Panc1 (cell line): ENCODE results near the gene TMEM247. TPM values are rescaled to one million over a fixed set of nuclear protein-coding genes. Genes with fewer than 3 reads are reported as not detected.

ENCODE experiments used
- ATAC-seq: fragments of 200-7000 bp; cut with Tn5 transposase; 2 replicates; pipeline ENCODE4 v1.9.1; 2020; ENCODE audit warnings: mild to moderate bottlenecking, moderate library complexity
- BruUV-seq: library from RNA; stranded (reverse); fragments of 400-500 nt; replicated peaks from 2 replicates; lab custom pipeline; 2021; lab: Mats Ljungman, UMichigan
- CTCF ChIA-PET: fragments of 300-600 bp; sonication (Branson Sonifier 250); formaldehyde crosslinking; loops from one replicate; lab custom pipeline; 2022; ENCODE audit warnings: antibody characterized with exemption; lab: Charles Lee
- POLR2A ChIA-PET: fragments of 300-600 bp; sonication (Branson Sonifier 250); formaldehyde crosslinking; loops from one replicate; lab custom pipeline; 2022; ENCODE audit warnings: antibody characterized with exemption; lab: Charles Lee
- DNase-seq: peaks from one replicate; pipeline ENCODE4 v3.0.0-alpha.2; 2010; ENCODE audit warnings: low read depth, low spot score
- H3K27ac ChIP-seq: 2 replicates; pipeline ENCODE4 v1.5.1; 2011; ENCODE audit warnings: mild to moderate bottlenecking, low read length, inconsistent platforms
- H3K27me3 ChIP-seq: fragments of 200-500 bp; sonication (Bioruptor generic); 2 replicates; pipeline ENCODE4 v1.6.0; 2014; ENCODE audit warnings: low read length, inconsistent platforms; ENCODE audit not compliant: control insufficient read depth, insufficient read depth
- H3K36me3 ChIP-seq: fragments of 200-500 bp; sonication (Bioruptor generic); 2 replicates; pipeline ENCODE4 v1.5.1; 2014; ENCODE audit warnings: inconsistent platforms, mild to moderate bottlenecking, low read length, moderate library complexity; ENCODE audit not compliant: control insufficient read depth, insufficient read depth
- H3K4me1 ChIP-seq: 2 replicates; pipeline ENCODE4 v1.5.1; 2011; ENCODE audit warnings: inconsistent platforms, mild to moderate bottlenecking, low read length, moderate library complexity; ENCODE audit not compliant: control insufficient read depth, insufficient read depth
- H3K4me3 ChIP-seq, 2 experiments: 2 replicates each; pipeline ENCODE4 v1.5.1; 2011 to 2012; ENCODE audit warnings: low read depth in 2 of 2, low read length in 2 of 2, mild to moderate bottlenecking in 2 of 2, inconsistent platforms in 1 of 2, moderate library complexity in 1 of 2
- H3K9me3 ChIP-seq: fragments of 200-500 bp; sonication (Bioruptor generic); 2 replicates; pipeline ENCODE4 v1.5.1; 2014; ENCODE audit warnings: low read depth, mild to moderate bottlenecking, inconsistent platforms, low read length, moderate library complexity; ENCODE audit not compliant: control insufficient read depth, insufficient read depth
- POLR2AphosphoS5 ChIP-seq: IDR thresholded peaks from 2 replicates; pipeline ENCODE4 v1.6.1; 2012; ENCODE audit warnings: mild to moderate bottlenecking, low read depth, low read length, moderate library complexity
- SIN3A ChIP-seq: IDR thresholded peaks from 2 replicates; pipeline ENCODE4 v1.6.1; 2012; ENCODE audit warnings: low read depth, mild to moderate bottlenecking, low read length, moderate library complexity, borderline replicate concordance; ENCODE audit not compliant: insufficient read depth
- TCF7L2 ChIP-seq: IDR thresholded peaks from 2 replicates; pipeline ENCODE4 v1.6.1; 2011; ENCODE audit warnings: mild to moderate bottlenecking, low read depth, low read length, inconsistent platforms
- in situ Hi-C: cut with HindIII; loops from 2 replicates; pipeline ENCODE4 v1.10.0; 2016; ENCODE audit warnings: low sequenced_read_pairs, low pct_unique_long_range_greater_than_20kb
- intact Hi-C: fragments of 100-400 bp; cut with micrococcal nuclease; formaldehyde crosslinking; loops from one replicate; pipeline ENCODE4 v1.10.0; 2022; ENCODE audit not compliant: unreplicated experiment
- total RNA-seq: library from RNA; stranded (reverse); gene quantifications from one replicate; pipeline ENCODE4 v1.2.1, GENCODE V29; 2021; ENCODE audit not compliant: unreplicated experiment
- TF ChIP-seq, protein P1 (sequence below): fragments of 450-650 bp; IDR thresholded peaks from 2 replicates; pipeline ENCODE4 v1.5.1; 2017; ENCODE audit warnings: mild to moderate bottlenecking
- TF ChIP-seq, protein P2 (sequence below), 2 experiments: IDR thresholded peaks; 2 replicates each; pipeline ENCODE4 v1.6.1; 2011 to 2012; ENCODE audit warnings: low read depth in 2 of 2, control low read depth in 1 of 2, low read length in 1 of 2, mild to moderate bottlenecking in 1 of 2, moderate library complexity in 1 of 2; ENCODE audit not compliant: insufficient read depth in 1 of 2

The TMEM247 gene
- total RNA-seq, 1 experiment from 2014 or later, result not detected

DNA sequence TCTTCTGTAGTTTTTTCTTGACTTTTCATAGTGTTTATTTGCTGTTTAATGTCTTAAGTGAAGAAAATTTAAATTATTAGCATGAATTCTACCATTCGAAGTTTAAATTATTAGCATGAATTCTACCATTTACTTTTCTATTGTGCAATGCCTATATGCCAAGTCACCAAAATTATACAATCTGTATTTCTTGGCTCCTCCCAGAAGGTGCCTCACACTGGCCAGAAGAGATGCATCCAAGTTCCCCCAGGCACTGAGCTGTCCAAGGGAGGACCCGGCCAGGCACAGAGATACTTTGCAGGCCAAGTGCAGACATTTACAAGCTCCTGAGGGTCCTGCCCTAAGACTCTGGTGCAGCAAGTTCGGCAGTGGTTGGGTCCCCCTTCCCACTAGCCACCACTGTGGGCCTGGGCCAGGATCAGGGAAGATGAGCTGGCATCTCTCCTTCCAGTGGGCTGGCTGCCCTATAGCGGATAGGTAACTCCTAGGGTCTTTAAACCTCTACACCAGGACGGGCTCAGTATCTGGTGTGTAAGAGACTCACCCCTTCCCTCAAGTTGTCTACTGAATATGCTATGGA is 31.3 kb downstream of the TMEM247 start:
- no TSS peak for BruUV-seq

DNA sequence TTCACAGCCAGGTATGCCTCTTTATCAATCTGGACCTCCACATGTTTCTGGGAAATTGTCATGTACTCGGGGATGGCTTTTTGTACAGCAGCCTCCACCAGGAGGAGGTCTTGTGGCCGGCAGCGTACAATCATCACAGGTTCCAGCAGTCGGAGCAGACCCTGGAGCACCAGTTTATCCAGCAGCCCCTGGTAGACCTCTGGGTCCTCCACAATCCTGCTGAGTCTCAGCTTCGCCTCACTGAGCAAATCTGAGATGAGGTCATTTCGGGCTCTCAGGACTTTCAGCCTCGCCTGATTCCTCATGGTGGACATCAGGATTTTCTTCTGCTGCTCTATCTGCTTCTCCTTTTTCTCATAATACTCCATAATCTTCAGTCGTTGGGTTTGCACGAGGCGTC is 32.8 kb downstream of the TMEM247 start:
- ChIA-PET POLR2A (no interaction called here), CTCF (no interaction called here)
- intact Hi-C loops (no loop called here), in situ Hi-C loops (no loop called here)
- TF ChIP-seq, protein P1, sequence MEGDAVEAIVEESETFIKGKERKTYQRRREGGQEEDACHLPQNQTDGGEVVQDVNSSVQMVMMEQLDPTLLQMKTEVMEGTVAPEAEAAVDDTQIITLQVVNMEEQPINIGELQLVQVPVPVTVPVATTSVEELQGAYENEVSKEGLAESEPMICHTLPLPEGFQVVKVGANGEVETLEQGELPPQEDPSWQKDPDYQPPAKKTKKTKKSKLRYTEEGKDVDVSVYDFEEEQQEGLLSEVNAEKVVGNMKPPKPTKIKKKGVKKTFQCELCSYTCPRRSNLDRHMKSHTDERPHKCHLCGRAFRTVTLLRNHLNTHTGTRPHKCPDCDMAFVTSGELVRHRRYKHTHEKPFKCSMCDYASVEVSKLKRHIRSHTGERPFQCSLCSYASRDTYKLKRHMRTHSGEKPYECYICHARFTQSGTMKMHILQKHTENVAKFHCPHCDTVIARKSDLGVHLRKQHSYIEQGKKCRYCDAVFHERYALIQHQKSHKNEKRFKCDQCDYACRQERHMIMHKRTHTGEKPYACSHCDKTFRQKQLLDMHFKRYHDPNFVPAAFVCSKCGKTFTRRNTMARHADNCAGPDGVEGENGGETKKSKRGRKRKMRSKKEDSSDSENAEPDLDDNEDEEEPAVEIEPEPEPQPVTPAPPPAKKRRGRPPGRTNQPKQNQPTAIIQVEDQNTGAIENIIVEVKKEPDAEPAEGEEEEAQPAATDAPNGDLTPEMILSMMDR, result no peak
- TF ChIP-seq SIN3A (no peak), TCF7L2 (no peak), POLR2AphosphoS5 (no peak)
- TF ChIP-seq, protein P2, sequence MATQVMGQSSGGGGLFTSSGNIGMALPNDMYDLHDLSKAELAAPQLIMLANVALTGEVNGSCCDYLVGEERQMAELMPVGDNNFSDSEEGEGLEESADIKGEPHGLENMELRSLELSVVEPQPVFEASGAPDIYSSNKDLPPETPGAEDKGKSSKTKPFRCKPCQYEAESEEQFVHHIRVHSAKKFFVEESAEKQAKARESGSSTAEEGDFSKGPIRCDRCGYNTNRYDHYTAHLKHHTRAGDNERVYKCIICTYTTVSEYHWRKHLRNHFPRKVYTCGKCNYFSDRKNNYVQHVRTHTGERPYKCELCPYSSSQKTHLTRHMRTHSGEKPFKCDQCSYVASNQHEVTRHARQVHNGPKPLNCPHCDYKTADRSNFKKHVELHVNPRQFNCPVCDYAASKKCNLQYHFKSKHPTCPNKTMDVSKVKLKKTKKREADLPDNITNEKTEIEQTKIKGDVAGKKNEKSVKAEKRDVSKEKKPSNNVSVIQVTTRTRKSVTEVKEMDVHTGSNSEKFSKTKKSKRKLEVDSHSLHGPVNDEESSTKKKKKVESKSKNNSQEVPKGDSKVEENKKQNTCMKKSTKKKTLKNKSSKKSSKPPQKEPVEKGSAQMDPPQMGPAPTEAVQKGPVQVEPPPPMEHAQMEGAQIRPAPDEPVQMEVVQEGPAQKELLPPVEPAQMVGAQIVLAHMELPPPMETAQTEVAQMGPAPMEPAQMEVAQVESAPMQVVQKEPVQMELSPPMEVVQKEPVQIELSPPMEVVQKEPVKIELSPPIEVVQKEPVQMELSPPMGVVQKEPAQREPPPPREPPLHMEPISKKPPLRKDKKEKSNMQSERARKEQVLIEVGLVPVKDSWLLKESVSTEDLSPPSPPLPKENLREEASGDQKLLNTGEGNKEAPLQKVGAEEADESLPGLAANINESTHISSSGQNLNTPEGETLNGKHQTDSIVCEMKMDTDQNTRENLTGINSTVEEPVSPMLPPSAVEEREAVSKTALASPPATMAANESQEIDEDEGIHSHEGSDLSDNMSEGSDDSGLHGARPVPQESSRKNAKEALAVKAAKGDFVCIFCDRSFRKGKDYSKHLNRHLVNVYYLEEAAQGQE (IDR thresholded peaks at IDR 0.05; ENCODE audit: insufficient read depth in 1 of 2, low read depth in 2 of 2, low read length in 1 of 2), result no peak
- H3K27me3 ChIP-seq, result no peaks in the 10 kb centered on the region
- H3K9me3 ChIP-seq, result peaks cover 6% of the 10 kb centered on the region; the same call in 1 of the 2 replicates
- ATAC-seq (no peak), DNase-seq (no peak)
- no TSS peak for BruUV-seq
- no peaks in the 10 kb centered on the region for H3K4me1 ChIP-seq
- H3K4me3 ChIP-seq, result no peak overlapping the region
- no peak overlapping the region for H3K27ac ChIP-seq
- H3K36me3 ChIP-seq, result no peaks in the 10 kb centered on the region

More for the DNA sequence above, 31.3 kb downstream of the TMEM247 start:
- in situ Hi-C loops (no loop called here), intact Hi-C loops (no loop called here)
- H3K9me3 ChIP-seq, result 0 out of 2 replicates have a peak, but pooled peaks cover under 1% of the 10 kb centered on the region
- no peak for ATAC-seq
- no peak overlapping the region for H3K27ac ChIP-seq
- DNase-seq, result no peak
- H3K4me1 ChIP-seq, result no peaks in the 10 kb centered on the region
- no peak overlapping the region for H3K4me3 ChIP-seq
- H3K27me3 ChIP-seq, result no peaks in the 10 kb centered on the region
- ChIA-PET CTCF (no interaction called here), POLR2A (no interaction called here)
- H3K36me3 ChIP-seq, result no peaks in the 10 kb centered on the region
- TF ChIP-seq SIN3A, result no peak
- TF ChIP-seq POLR2AphosphoS5, result no peak
- TF ChIP-seq TCF7L2, result no peak

DNA sequence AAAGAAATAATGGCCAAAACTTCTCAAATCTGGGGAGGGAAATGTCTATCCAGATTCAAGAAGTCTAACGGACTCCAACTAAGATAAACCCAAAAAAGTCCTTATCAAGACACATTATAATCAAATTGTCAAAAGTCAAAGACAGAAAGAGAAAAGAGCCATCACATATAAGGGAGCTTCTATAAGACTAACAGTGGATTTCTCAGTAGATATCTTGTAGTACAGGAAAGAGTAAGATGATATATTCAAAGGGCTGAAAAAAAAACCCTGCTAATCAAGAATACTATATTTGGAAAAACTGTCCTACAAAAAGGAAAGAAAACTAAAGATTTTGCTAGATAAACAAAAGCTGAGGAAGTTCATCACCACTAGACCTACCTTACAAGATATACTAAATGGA is 35.4 kb downstream of the TMEM247 start:
- TF ChIP-seq, protein P1, result no peak
- TF ChIP-seq, protein P2 (IDR thresholded peaks at IDR 0.05; ENCODE audit: insufficient read depth in 1 of 2, low read depth in 2 of 2, low read length in 1 of 2), result no peak
- TF ChIP-seq TCF7L2, result no peak
- no peak for TF ChIP-seq SIN3A
- TF ChIP-seq POLR2AphosphoS5, result no peak
- ATAC-seq, result no peak
- Histone ChIP-seq H3K27me3 (no peaks in the 10 kb centered on the region), H3K36me3 (no peaks in the 10 kb centered on the region), H3K27ac (no peak overlapping the region), H3K9me3 (peaks cover 6% of the 10 kb centered on the region; the same call in 1 of the 2 replicates), H3K4me1 (no peaks in the 10 kb centered on the region), H3K4me3 (no peak overlapping the region)
- intact Hi-C loops, result no loop called here
- no peak for DNase-seq
- POLR2A ChIA-PET, result no interaction called here
- CTCF ChIA-PET, result interaction anchor here (0.6 kb wide), 2 partner anchors 25 kb away, joined by 3 to 9 read pairs; no protein-coding TSS in a partner anchor
- BruUV-seq, result no TSS peak
- in situ Hi-C loops, result no loop called here
